GM23338 (cell line): ENCODE results near the gene MLLT3. TPM values are rescaled to one million over a fixed set of nuclear protein-coding genes. Genes with fewer than 3 reads are reported as not detected.

Source experiments
- ATAC-seq: fragments of 200-7000 bp; cut with Tn5 transposase; 3 replicates; pipeline ENCODE4 v1.9.1; 2020
- DNase-seq: peaks from one replicate; pipeline ENCODE4 v3.0.0-alpha.2; 2015; ENCODE audit warnings: low spot score
- H2AFZ ChIP-seq: fragments of 200-600 bp; sonication (generic); 2 replicates; pipeline ENCODE4 v1.8.0; 2016; ENCODE audit warnings: antibody characterized with exemption, mild to moderate bottlenecking, moderate library complexity
- H3F3A ChIP-seq: fragments of 200-600 bp; sonication (generic); replicated peaks from 2 replicates; pipeline ENCODE4 v1.8.0; 2017; ENCODE audit warnings: antibody characterized with exemption, mixed run types, low read depth
- H3K27ac ChIP-seq: fragments of 200-600 bp; sonication (generic); 2 replicates; pipeline ENCODE4 v1.6.1; 2016; ENCODE audit warnings: low read depth
- H3K27me3 ChIP-seq: fragments of 200-600 bp; sonication (generic); 2 replicates; pipeline ENCODE4 v1.8.0; 2016; ENCODE audit warnings: mild to moderate bottlenecking, mixed run types, moderate library complexity; ENCODE audit not compliant: insufficient read depth
- H3K36me3 ChIP-seq: fragments of 200-600 bp; sonication (generic); 2 replicates; pipeline ENCODE4 v1.8.0; 2016; ENCODE audit warnings: mild to moderate bottlenecking; ENCODE audit not compliant: insufficient read depth
- H3K4me1 ChIP-seq: fragments of 200-600 bp; sonication (generic); 2 replicates; pipeline ENCODE4 v1.8.0; 2016; ENCODE audit warnings: mild to moderate bottlenecking, moderate library complexity; ENCODE audit not compliant: insufficient read depth
- H3K4me2 ChIP-seq: fragments of 200-600 bp; sonication (generic); 2 replicates; pipeline ENCODE4 v1.7.1; 2017; ENCODE audit warnings: mixed run types
- H3K4me3 ChIP-seq: fragments of 200-600 bp; sonication (generic); 2 replicates; pipeline ENCODE4 v1.6.1; 2016; ENCODE audit warnings: mixed run types
- H3K79me2 ChIP-seq: fragments of 200-600 bp; sonication (generic); replicated peaks from 2 replicates; pipeline ENCODE4 v1.8.0; 2017; ENCODE audit warnings: mild to moderate bottlenecking; ENCODE audit not compliant: insufficient read depth
- H3K9me2 ChIP-seq: fragments of 200-600 bp; sonication (generic); 2 replicates; pipeline ENCODE4 v1.8.0; 2017; ENCODE audit not compliant: insufficient read depth
- H4K20me1 ChIP-seq: fragments of 200-600 bp; sonication (generic); replicated peaks from 2 replicates; pipeline ENCODE4 v1.8.0; 2017; ENCODE audit warnings: mild to moderate bottlenecking; ENCODE audit not compliant: insufficient read depth
- H3K27ac Mint-ChIP-seq: 2 replicates; pipeline ENCODE4 v1.8.0; 2020; ENCODE audit warnings: inconsistent platforms, mild to moderate bottlenecking, moderate library complexity, mixed read lengths
- H3K27me3 Mint-ChIP-seq: 3 replicates; pipeline ENCODE4 v1.8.0; 2022; ENCODE audit warnings: low read depth, mild to moderate bottlenecking, moderate library complexity, mixed read lengths, inconsistent platforms; ENCODE audit not compliant: insufficient read depth, poor library complexity
- H3K36me3 Mint-ChIP-seq: 3 replicates; pipeline ENCODE4 v1.8.0; 2021; ENCODE audit warnings: low read depth, mild to moderate bottlenecking, inconsistent platforms, moderate library complexity, mixed read lengths
- H3K4me1 Mint-ChIP-seq: 3 replicates; pipeline ENCODE4 v1.8.0; 2020; ENCODE audit warnings: mild to moderate bottlenecking, inconsistent platforms, mixed read lengths
- H3K4me3 Mint-ChIP-seq: 3 replicates; pipeline ENCODE4 v1.8.0; 2021; ENCODE audit warnings: moderate library complexity, mild to moderate bottlenecking, inconsistent platforms, mixed read lengths
- H3K9me3 Mint-ChIP-seq: 3 replicates; pipeline ENCODE4 v1.8.0; 2020; ENCODE audit warnings: moderate library complexity, mild to moderate bottlenecking, inconsistent platforms, mixed read lengths
- CREB1 ChIP-seq: fragments of 250-450 bp; sonication (Bioruptor Pico); IDR thresholded peaks from 2 replicates; pipeline ENCODE4 v1.5.0; 2020; ENCODE audit warnings: low read depth, mild to moderate bottlenecking, moderate library complexity
- CTCF ChIP-seq, 2 experiments: fragments of 200-600 bp in 1 of 2; sonication (generic) in 1 of 2; conservative IDR thresholded peaks; 2 replicates each; pipeline versions ENCODE4 v1.5.1 to v1.6.1; 2016 to 2017; ENCODE audit warnings: antibody characterized with exemption in 2 of 2, low read depth in 2 of 2, mild to moderate bottlenecking in 2 of 2, moderate library complexity in 1 of 2
- ETS1 ChIP-seq: IDR thresholded peaks from 2 replicates; pipeline ENCODE4 v1.6.1; 2016; ENCODE audit warnings: antibody characterized with exemption
- EZH2 ChIP-seq: fragments of 200-600 bp; sonication (generic); IDR thresholded peaks from one replicate; pipeline ENCODE4 v1.8.0; 2017; ENCODE audit warnings: antibody characterized with exemption, mild to moderate bottlenecking, low read depth; ENCODE audit not compliant: unreplicated experiment
- EZH2phosphoT487 ChIP-seq: fragments of 200-600 bp; sonication (generic); IDR thresholded peaks from one replicate; pipeline ENCODE4 v1.8.1; 2018; ENCODE audit warnings: antibody characterized with exemption; ENCODE audit not compliant: unreplicated experiment
- NANOG ChIP-seq: IDR thresholded peaks from 2 replicates; pipeline ENCODE4 v1.6.1; 2016; ENCODE audit warnings: antibody characterized with exemption, borderline replicate concordance
- POLR2AphosphoS5 ChIP-seq: IDR thresholded peaks from 2 replicates; pipeline ENCODE4 v1.6.1; 2016; ENCODE audit warnings: antibody characterized with exemption, low read depth
- ZNF114 ChIP-seq: fragments of 250-450 bp; sonication (Bioruptor Pico); IDR thresholded peaks from 2 replicates; pipeline ENCODE4 v1.5.0; 2020; ENCODE audit warnings: mild to moderate bottlenecking, moderate library complexity
- ZNF331 ChIP-seq: fragments of 250-450 bp; sonication (Bioruptor Pico); IDR thresholded peaks from 2 replicates; pipeline ENCODE4 v1.5.0; 2020; ENCODE audit warnings: low read depth, mild to moderate bottlenecking, moderate library complexity
- ZNF462 ChIP-seq: fragments of 250-450 bp; sonication (Bioruptor Pico); IDR thresholded peaks from 2 replicates; pipeline ENCODE4 v1.5.0; 2020; ENCODE audit warnings: mild to moderate bottlenecking, moderate library complexity
- polyA plus RNA-seq: library from polyadenylated mRNA; unstranded; fragments of >200 nt; fragmentation: Nextera tagmentation; extraction: Ambion mirVana; gene quantifications from 2 replicates; pipeline ENCODE4 v1.2.1, GENCODE V29; 2016
- total RNA-seq: library from RNA; depleted of rRNA; stranded (reverse); fragments of >200 nt; shearing (Covaris generic); gene quantifications from 2 replicates; pipeline ENCODE4 v1.2.3, GENCODE V29; 2014

The MLLT3 gene
- total and polyA plus RNA-seq, 2 experiments from 2014 or later, result 7.5 to 9.5 TPM

- TF ChIP-seq EZH2, result no peak
- no peak for TF ChIP-seq ZNF114 (CRISPR knock-in tag)
- no peak for TF ChIP-seq NANOG
- no peak for TF ChIP-seq CTCF (conservative IDR thresholded peaks at IDR 0.05; ENCODE audit: low read depth in 2 of 2)
- no peak for TF ChIP-seq ZNF331 (CRISPR knock-in tag)
- no peak for TF ChIP-seq POLR2AphosphoS5
- TF ChIP-seq ETS1, result no peak
- no peak for TF ChIP-seq CREB1 (CRISPR knock-in tag)
Measured at GRCh38 chr9:20490246-20490834, 132.0 kb downstream of the MLLT3 start (continued).

GRCh38 chr9:20488691-20489090, 133.6 kb downstream of the MLLT3 start:
- no peak overlapping the region for H3K4me3 Mint-ChIP-seq
- DNase-seq (no peak), ATAC-seq (no peak)
- H3K4me1 Mint-ChIP-seq, result peaks cover 8% of the 10 kb centered on the region; the same call in 2 of the 3 replicates
- H3K27me3 Mint-ChIP-seq, result no peaks in the 10 kb centered on the region
- Histone ChIP-seq H3K9me2 (no peaks in the 10 kb centered on the region), H3K27ac (no peak overlapping the region), H2AFZ (no peak overlapping the region), H3K79me2 (no peaks in the 10 kb centered on the region), H3K36me3 (no peaks in the 10 kb centered on the region), H3K27me3 (no peaks in the 10 kb centered on the region), H3K4me3 (no peak overlapping the region), H4K20me1 (no peaks in the 10 kb centered on the region), H3K4me1 (no peaks in the 10 kb centered on the region), H3K4me2 (no peak overlapping the region), H3F3A (no peaks in the 10 kb centered on the region)
- no peaks in the 10 kb centered on the region for H3K36me3 Mint-ChIP-seq
- H3K27ac Mint-ChIP-seq, result no peak overlapping the region
- TF ChIP-seq ZNF331 (CRISPR knock-in tag) (no peak), POLR2AphosphoS5 (no peak), ZNF462 (no peak), ETS1 (no peak), CTCF (conservative IDR thresholded peaks at IDR 0.05; ENCODE audit: low read depth in 2 of 2) (no peak), ZNF114 (CRISPR knock-in tag) (no peak), EZH2 (no peak), CREB1 (CRISPR knock-in tag) (no peak), EZH2phosphoT487 (no peak), NANOG (no peak)
- H3K9me3 Mint-ChIP-seq, result no peaks in the 10 kb centered on the region
